Spleen (tissue), 7 donors: ENCODE results near the gene PSMD12.

Source experiments
- CTCF ChIP-seq, 11 experiments: fragments of 200-600 bp in 7 of 11; fragments of 450-650 bp in 4 of 11; sonication (generic) in 4 of 11; IDR thresholded peaks in 8 of 11; conservative IDR thresholded peaks in 3 of 11; 1 replicate in 7 of 11; 2 replicates in 4 of 11; pipeline versions ENCODE4 v1.4.0 to v1.8.0; 2016 to 2021; ENCODE audit warnings: antibody characterized with exemption in 11 of 11, inconsistent platforms in 4 of 11, mild to moderate bottlenecking in 1 of 11
- POLR2AphosphoS5 ChIP-seq, 3 donors: sonication (generic); formaldehyde crosslinking; IDR thresholded peaks; one replicate each; pipeline ENCODE4 v1.5.1; 2017; ENCODE audit warnings: antibody characterized with exemption in 3 of 3
- donor health status: DM: no; HTN: no; CAD: no; lungs with moderate emphysema.
- donor health status: DM: no; HTN: no; CAD: no.
- donor health status: DM: no; HTN: no; CAD: no.

GRCh38 chr17:67415291-67415690, 48.9 kb upstream of the PSMD12 start:
- TF ChIP-seq CTCF (IDR thresholded peaks at IDR 0.05 in 8 of 11, conservative IDR thresholded peaks at IDR 0.05 in 3 of 11) (no peak), POLR2AphosphoS5 (IDR thresholded peaks at IDR 0.05) (no peak)
